Type B pancreatic cell (in vitro differentiated cells): ENCODE results near the gene SMOC1. TPM values are rescaled to one million over a fixed set of nuclear protein-coding genes. Genes with fewer than 3 reads are reported as not detected.
A peak's percentile ranks its signal among the peaks of the same experiment; 100 is the strongest.

Experiments used
- DNase-seq: peaks from one replicate; pipeline ENCODE4 v3.0.0; 2021; ENCODE audit warnings: mixed read lengths; ENCODE audit not compliant: unreplicated experiment; ENCODE audit errors: extremely low spot score
- H3K27ac Mint-ChIP-seq: 2 replicates; pipeline ENCODE4 v1.8.0; 2021; ENCODE audit warnings: mild to moderate bottlenecking, mixed read lengths
- H3K27me3 Mint-ChIP-seq: 2 replicates; pipeline ENCODE4 v1.8.0; 2021; ENCODE audit warnings: mixed read lengths
- H3K36me3 Mint-ChIP-seq: 2 replicates; pipeline ENCODE4 v1.8.0; 2021; ENCODE audit warnings: mixed read lengths
- H3K4me1 Mint-ChIP-seq: one replicate; pipeline ENCODE4 v1.8.0; 2021; ENCODE audit warnings: mixed read lengths; ENCODE audit not compliant: unreplicated experiment
- H3K4me3 Mint-ChIP-seq: 2 replicates; pipeline ENCODE4 v1.8.0; 2021; ENCODE audit warnings: mild to moderate bottlenecking, mixed read lengths
- H3K9me3 Mint-ChIP-seq: 2 replicates; pipeline ENCODE4 v1.8.0; 2021; ENCODE audit warnings: mixed read lengths
- total RNA-seq: library from RNA; stranded (reverse); gene quantifications from 2 replicates; pipeline ENCODE4 v1.2.1, GENCODE V29; 2021; ENCODE audit warnings: low replicate concordance
- TF ChIP-seq, protein P1 (sequence below): fragments of 200-600 bp; sonication (generic); conservative IDR thresholded peaks from 2 replicates; pipeline ENCODE4 v1.5.0; 2021; ENCODE audit warnings: antibody characterized with exemption, mild to moderate bottlenecking

Gene SMOC1
- total RNA-seq, 1 donor from 2014 or later, result 20.7 TPM

DNA sequence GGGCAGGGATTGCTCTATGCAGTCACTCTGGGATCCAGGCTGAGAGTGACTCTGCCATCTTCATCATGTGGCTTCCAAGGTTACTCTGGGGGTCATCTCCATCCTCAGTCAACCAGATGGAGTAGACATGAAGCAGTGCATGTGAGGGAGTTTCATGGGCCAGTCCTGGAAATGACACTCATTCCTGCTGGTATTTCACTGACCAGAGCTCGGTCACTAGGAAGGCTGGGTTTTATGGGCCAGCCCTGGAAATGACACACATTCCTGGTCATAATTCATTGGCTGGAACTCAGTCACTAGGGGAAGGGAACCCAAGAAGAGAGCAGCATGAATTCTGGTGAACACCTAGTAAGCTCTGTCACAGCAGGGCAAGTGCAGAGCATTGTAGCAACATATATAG lies 144.7 kb downstream of the SMOC1 start:
- peaks cover 8% of the 10 kb centered on the region for H3K4me1 Mint-ChIP-seq
- H3K4me3 Mint-ChIP-seq, result no peak overlapping the region
- DNase-seq, result no peak
- H3K9me3 Mint-ChIP-seq, result no peaks in the 10 kb centered on the region
- no peak overlapping the region for H3K27ac Mint-ChIP-seq
- no peaks in the 10 kb centered on the region for H3K27me3 Mint-ChIP-seq
- H3K36me3 Mint-ChIP-seq, result no peaks in the 10 kb centered on the region
- TF ChIP-seq, protein P1, sequence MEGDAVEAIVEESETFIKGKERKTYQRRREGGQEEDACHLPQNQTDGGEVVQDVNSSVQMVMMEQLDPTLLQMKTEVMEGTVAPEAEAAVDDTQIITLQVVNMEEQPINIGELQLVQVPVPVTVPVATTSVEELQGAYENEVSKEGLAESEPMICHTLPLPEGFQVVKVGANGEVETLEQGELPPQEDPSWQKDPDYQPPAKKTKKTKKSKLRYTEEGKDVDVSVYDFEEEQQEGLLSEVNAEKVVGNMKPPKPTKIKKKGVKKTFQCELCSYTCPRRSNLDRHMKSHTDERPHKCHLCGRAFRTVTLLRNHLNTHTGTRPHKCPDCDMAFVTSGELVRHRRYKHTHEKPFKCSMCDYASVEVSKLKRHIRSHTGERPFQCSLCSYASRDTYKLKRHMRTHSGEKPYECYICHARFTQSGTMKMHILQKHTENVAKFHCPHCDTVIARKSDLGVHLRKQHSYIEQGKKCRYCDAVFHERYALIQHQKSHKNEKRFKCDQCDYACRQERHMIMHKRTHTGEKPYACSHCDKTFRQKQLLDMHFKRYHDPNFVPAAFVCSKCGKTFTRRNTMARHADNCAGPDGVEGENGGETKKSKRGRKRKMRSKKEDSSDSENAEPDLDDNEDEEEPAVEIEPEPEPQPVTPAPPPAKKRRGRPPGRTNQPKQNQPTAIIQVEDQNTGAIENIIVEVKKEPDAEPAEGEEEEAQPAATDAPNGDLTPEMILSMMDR, result no peak

DNA sequence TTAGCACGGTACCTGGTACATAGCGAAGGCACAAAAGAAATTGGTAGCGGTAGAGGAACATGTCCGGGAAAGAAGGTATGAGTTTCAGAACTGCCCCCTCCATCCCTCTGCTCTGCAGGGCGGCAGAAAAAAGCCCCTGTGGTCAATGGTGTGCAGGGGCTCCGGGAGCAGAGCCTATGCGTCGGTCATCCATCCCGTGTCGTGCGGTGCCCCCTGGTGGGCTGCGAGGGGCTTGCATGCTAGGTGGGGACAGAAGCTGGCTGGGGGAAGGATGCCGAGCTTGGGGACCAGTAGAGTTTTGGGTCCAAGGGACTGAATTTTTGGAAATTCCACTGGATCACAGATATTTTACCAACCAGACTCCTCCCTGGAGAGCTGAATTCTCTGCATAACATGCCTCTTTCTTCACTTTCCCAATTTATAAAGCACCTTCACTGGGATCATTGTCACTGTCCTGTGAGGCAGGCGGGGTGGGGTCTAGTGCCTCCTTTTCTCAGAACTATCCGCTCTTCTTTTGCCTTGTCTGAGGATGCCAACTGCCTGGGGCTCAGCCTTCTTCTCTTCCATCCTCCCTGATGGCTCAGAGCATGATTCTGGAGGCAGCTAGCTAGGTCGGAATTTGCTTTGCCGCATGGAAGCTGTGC lies 148.7 kb downstream of the SMOC1 start:
- no peaks in the 10 kb centered on the region for H3K9me3 Mint-ChIP-seq
- H3K4me3 Mint-ChIP-seq, result no peak overlapping the region
- H3K4me1 Mint-ChIP-seq, result no peaks in the 10 kb centered on the region
- DNase-seq, result peak; percentile 86
- H3K27me3 Mint-ChIP-seq, result no peaks in the 10 kb centered on the region
- H3K27ac Mint-ChIP-seq, result no peak overlapping the region
- TF ChIP-seq, protein P1, result peak; percentile 96
- H3K36me3 Mint-ChIP-seq, result no peaks in the 10 kb centered on the region

DNA sequence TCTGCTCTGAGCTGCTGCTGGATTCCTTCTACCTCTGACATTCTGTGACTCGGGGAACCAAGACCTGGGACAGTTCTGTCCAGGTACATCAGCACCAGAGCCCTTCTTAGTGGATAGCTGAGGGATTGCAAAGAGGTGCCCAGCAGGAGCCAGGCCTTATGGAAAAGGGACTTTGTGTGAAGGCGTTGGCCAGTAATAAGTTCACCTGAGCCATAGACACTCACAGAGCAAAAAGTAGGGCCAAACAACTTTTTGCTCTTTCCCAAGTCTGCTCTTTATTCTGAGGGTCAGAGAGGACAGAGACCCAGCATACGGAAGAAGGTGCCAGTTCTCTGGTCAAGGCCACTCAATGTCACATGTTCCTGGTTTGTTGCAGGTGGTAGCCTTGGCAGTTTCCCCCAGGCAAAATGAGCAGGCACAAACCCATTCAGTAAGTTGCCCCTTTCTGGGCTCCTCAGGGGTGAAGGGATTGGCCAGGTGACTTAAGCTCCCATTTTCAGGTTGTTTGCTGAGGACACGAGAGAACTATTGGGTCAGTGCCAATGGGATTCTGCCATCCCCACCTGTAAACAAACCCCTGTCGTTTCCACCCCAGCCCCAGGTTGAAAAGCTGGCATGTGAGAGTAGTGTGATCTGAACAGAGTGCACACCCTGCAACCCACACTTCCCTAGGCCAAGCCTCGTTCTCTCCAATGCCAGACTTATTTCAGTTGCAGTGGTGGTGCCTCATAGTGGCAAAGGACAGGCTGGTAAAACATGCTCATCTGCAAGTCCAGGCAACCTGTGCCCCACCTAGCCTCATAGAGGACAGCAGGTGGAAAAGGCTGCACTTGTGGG lies 150.3 kb downstream of the SMOC1 start:
- TF ChIP-seq, protein P1, result no peak
- H3K9me3 Mint-ChIP-seq, result no peaks in the 10 kb centered on the region

DNA sequence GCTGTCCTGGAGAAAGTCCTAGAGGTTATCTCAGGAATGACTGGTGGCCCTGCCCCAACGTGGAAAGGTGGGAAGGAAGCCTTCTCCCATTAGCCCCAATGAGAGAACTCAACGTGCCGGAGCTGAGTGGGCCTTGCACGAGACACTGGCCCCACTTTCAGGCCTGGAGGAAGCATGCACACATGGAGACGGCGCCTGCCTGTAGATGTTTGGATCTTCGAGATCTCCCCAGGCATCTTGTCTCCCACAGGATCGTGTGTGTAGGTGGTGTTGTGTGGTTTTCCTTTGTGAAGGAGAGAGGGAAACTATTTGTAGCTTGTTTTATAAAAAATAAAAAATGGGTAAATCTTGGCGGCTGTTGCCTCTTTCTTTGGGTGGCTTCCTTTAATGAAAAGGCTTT lies 152.8 kb downstream of the SMOC1 start:
- Mint-ChIP-seq H3K4me1 (no peaks in the 10 kb centered on the region), H3K27me3 (no peaks in the 10 kb centered on the region), H3K27ac (no peak overlapping the region), H3K36me3 (no peaks in the 10 kb centered on the region), H3K4me3 (no peak overlapping the region), H3K9me3 (no peaks in the 10 kb centered on the region)
- TF ChIP-seq, protein P1, result no peak
- no peak for DNase-seq

More for the DNA sequence above, 150.3 kb downstream of the SMOC1 start:
- Mint-ChIP-seq H3K27ac (no peak overlapping the region), H3K4me1 (no peaks in the 10 kb centered on the region), H3K36me3 (no peaks in the 10 kb centered on the region), H3K4me3 (no peak overlapping the region), H3K27me3 (no peaks in the 10 kb centered on the region)
- no peak for DNase-seq

DNA sequence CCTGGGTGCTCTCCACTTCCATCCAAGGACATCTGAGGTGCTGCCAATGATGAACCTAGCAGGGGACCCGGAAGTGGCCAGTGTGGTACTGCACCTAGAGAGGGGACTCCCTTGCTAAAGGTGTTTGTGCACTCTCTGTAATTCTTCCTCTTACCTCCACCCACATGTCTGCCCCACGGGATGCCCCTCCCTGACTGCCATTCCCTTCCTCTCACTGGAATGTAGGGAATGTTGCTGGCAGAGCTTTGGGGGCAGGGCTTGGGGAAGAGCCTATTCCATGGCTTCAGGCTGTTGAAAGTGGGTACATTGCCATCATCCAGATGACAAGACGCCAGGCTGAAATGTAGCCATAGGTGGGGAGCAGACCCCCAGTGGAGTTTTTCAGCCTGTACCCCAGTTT lies 153.2 kb downstream of the SMOC1 start:
- no peaks in the 10 kb centered on the region for H3K9me3 Mint-ChIP-seq
- no peaks in the 10 kb centered on the region for H3K4me1 Mint-ChIP-seq
- no peaks in the 10 kb centered on the region for H3K27me3 Mint-ChIP-seq
- no peaks in the 10 kb centered on the region for H3K36me3 Mint-ChIP-seq
- DNase-seq, result no peak
- no peak overlapping the region for H3K27ac Mint-ChIP-seq
- TF ChIP-seq, protein P1, result no peak
- no peak overlapping the region for H3K4me3 Mint-ChIP-seq
